Neural crest cell (in vitro differentiated cells): ENCODE data around the gene PDXP. TPM values are rescaled to one million over a fixed set of nuclear protein-coding genes. Genes with fewer than 3 reads are reported as not detected.

Experiments
- DNase-seq: peaks from one replicate; pipeline ENCODE4 v3.0.0; 2021; ENCODE audit warnings: low read depth, mixed read lengths, low spot score
- H3K27ac Mint-ChIP-seq: one replicate; pipeline ENCODE4 v1.8.0; 2021; ENCODE audit warnings: mild to moderate bottlenecking, mixed read lengths; ENCODE audit not compliant: unreplicated experiment
- H3K27me3 Mint-ChIP-seq: 2 replicates; pipeline ENCODE4 v1.8.0; 2021; ENCODE audit warnings: low read depth, mild to moderate bottlenecking, mixed read lengths
- H3K36me3 Mint-ChIP-seq: 2 replicates; pipeline ENCODE4 v1.8.0; 2021; ENCODE audit warnings: low read depth, mild to moderate bottlenecking, mixed read lengths
- H3K4me1 Mint-ChIP-seq: 2 replicates; pipeline ENCODE4 v1.8.0; 2021; ENCODE audit warnings: mixed read lengths
- H3K4me3 Mint-ChIP-seq: one replicate; pipeline ENCODE4 v1.8.0; 2021; ENCODE audit warnings: mild to moderate bottlenecking, mixed read lengths
- H3K9me3 Mint-ChIP-seq: 2 replicates; pipeline ENCODE4 v1.8.0; 2021; ENCODE audit warnings: mixed read lengths
- total RNA-seq: library from RNA; stranded (reverse); gene quantifications from 2 replicates; pipeline ENCODE4 v1.2.1, GENCODE V29; 2021
- TF ChIP-seq, protein P1 (sequence below): fragments of 200-600 bp; sonication (generic); conservative IDR thresholded peaks from 2 replicates; pipeline ENCODE4 v1.5.0; 2021; ENCODE audit warnings: antibody characterized with exemption, mild to moderate bottlenecking

Gene PDXP
- total RNA-seq, 1 donor from 2014 or later: 51.5 TPM

DNA sequence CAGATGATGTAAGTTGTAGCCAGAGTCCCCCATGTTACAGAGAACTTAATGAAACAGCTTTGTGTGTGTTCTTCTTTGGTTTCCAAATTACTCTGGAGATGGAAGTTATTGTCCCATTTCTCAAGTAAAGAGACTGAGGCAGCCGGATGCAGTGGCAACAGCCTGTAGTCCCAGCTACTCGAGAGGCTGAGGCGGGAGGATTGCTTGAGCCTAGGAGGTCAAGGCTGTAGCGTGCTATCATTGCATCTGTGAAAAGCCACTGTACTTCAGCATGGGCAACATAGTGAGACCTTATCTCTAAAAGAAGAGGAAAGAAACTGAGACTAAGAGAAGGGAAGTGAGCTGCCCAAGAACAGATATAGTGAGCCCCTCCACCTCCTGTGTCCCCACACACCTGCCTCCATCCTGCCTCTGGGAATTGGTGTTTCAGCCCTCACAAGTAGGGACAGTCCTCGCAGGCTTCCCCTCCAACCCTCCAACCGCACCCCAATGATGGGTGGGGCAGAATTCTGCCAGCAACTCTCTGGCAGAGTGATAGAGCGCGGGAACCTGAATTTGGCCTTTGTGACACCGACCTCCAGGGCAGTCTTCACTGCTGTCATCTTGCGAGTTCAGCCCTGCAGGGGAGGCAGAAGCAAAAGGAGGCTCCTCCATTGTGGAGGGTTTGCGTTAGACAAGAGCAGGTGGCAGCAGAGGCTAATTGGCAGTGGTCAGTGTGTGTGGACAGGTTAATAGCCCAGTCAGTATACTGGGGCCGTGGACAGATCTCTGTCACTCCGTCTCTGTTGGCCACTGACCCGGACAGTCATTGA is 1.6 kb downstream of the PDXP start:
- peak overlapping the region; percentile 86 for H3K4me3 Mint-ChIP-seq
- H3K4me1 Mint-ChIP-seq: peaks cover 50% of the 10 kb centered on the region
- no peaks in the 10 kb centered on the region for H3K27me3 Mint-ChIP-seq
- H3K27ac Mint-ChIP-seq: peak overlapping the region; percentile 67
- TF ChIP-seq, protein P1, sequence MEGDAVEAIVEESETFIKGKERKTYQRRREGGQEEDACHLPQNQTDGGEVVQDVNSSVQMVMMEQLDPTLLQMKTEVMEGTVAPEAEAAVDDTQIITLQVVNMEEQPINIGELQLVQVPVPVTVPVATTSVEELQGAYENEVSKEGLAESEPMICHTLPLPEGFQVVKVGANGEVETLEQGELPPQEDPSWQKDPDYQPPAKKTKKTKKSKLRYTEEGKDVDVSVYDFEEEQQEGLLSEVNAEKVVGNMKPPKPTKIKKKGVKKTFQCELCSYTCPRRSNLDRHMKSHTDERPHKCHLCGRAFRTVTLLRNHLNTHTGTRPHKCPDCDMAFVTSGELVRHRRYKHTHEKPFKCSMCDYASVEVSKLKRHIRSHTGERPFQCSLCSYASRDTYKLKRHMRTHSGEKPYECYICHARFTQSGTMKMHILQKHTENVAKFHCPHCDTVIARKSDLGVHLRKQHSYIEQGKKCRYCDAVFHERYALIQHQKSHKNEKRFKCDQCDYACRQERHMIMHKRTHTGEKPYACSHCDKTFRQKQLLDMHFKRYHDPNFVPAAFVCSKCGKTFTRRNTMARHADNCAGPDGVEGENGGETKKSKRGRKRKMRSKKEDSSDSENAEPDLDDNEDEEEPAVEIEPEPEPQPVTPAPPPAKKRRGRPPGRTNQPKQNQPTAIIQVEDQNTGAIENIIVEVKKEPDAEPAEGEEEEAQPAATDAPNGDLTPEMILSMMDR: no peak
- H3K9me3 Mint-ChIP-seq: no peaks in the 10 kb centered on the region
- DNase-seq: no peak
- H3K36me3 Mint-ChIP-seq: peaks cover 4% of the 10 kb centered on the region

GRCh38 chr22:37660709-37661045 is 2.2 kb downstream of the PDXP start:
- Mint-ChIP-seq H3K4me1 (peaks cover 51% of the 10 kb centered on the region), H3K4me3 (peak overlapping the region; percentile 86), H3K9me3 (no peaks in the 10 kb centered on the region), H3K27ac (no peak overlapping the region), H3K27me3 (no peaks in the 10 kb centered on the region), H3K36me3 (peaks cover 4% of the 10 kb centered on the region)
- no peak for DNase-seq
- TF ChIP-seq, protein P1: no peak

GRCh38 chr22:37661160-37661924 is 2.8 kb downstream of the PDXP start:
- no peaks in the 10 kb centered on the region for H3K27me3 Mint-ChIP-seq
- TF ChIP-seq, protein P1: peak; percentile 49

GRCh38 chr22:37662039-37662438 is 3.5 kb downstream of the PDXP start:
- Mint-ChIP-seq H3K27me3 (no peaks in the 10 kb centered on the region), H3K27ac (no peak overlapping the region), H3K4me3 (peak overlapping the region; percentile 76), H3K4me1 (peaks cover 51% of the 10 kb centered on the region), H3K36me3 (peaks cover 9% of the 10 kb centered on the region), H3K9me3 (no peaks in the 10 kb centered on the region)
- DNase-seq: no peak
- TF ChIP-seq, protein P1: no peak

More at GRCh38 chr22:37661160-37661924, 2.8 kb downstream of the PDXP start:
- Mint-ChIP-seq H3K4me1 (peaks cover 51% of the 10 kb centered on the region), H3K9me3 (no peaks in the 10 kb centered on the region), H3K36me3 (peaks cover 7% of the 10 kb centered on the region), H3K4me3 (peak overlapping the region; percentile 86), H3K27ac (peak overlapping the region; percentile 86)
- DNase-seq: no peak

- peak overlapping the region; percentile 35 for H3K27ac Mint-ChIP-seq
- H3K9me3 Mint-ChIP-seq: no peaks in the 10 kb centered on the region
These were observed 5.1 kb downstream of the PDXP start for GRCh38 chr22:37663521-37664140.

More at GRCh38 chr22:37663521-37664140, 5.1 kb downstream of the PDXP start:
- Mint-ChIP-seq H3K4me3 (no peak overlapping the region), H3K4me1 (peaks cover 47% of the 10 kb centered on the region), H3K36me3 (peaks cover 9% of the 10 kb centered on the region), H3K27me3 (no peaks in the 10 kb centered on the region)
- TF ChIP-seq, protein P1: no peak
- DNase-seq: no peak
